H1 (cell line): ENCODE measurements around the gene CST4. TPM values are rescaled to one million over a fixed set of nuclear protein-coding genes. Genes with fewer than 3 reads are reported as not detected.
"Not testable (repeated sequence)": the region's sequence is repeated elsewhere in the genome, so short reads cannot be mapped to it uniquely, and the experiment has no call there.

Experiments
- CTCF ChIA-PET: fragments of 300-600 bp; sonication (Branson Sonifier 250); formaldehyde crosslinking; loops from one replicate; lab custom pipeline; 2021; ENCODE audit not compliant: partially characterized antibody; lab: Charles Lee
- POLR2A ChIA-PET: fragments of 300-600 bp; sonication (Branson Sonifier 250); formaldehyde crosslinking; loops from one replicate; lab custom pipeline; 2021; ENCODE audit warnings: inconsistent platforms; ENCODE audit not compliant: partially characterized antibody; lab: Charles Lee
- DNase-seq, 2 experiments: peaks; one replicate each; pipeline versions ENCODE4 v3.0.0 to v3.0.0-alpha.2; 2010 to 2022; ENCODE audit warnings: low spot score in 2 of 2, low read depth in 1 of 2, mixed read lengths in 1 of 2
- FAIRE-seq: peaks from 2 replicates; lab custom pipeline; 2011; peaks lifted over from hg19 to GRCh38; lab: Jason Lieb, UNC
- H2AFZ ChIP-seq: 2 replicates; pipeline ENCODE4 v1.8.1; 2012; ENCODE audit warnings: low read length, inconsistent platforms
- H2AK5ac ChIP-seq: 2 replicates; pipeline ENCODE4 v1.6.1; 2013; ENCODE audit warnings: low read depth, low read length
- H2BK120ac ChIP-seq: replicated peaks from 2 replicates; pipeline ENCODE3; 2013; ENCODE audit warnings: low read depth, low read length, inconsistent platforms
- H2BK12ac ChIP-seq: 2 replicates; pipeline ENCODE4 v1.6.1; 2013; ENCODE audit warnings: low read depth, low read length
- H2BK15ac ChIP-seq: 2 replicates; pipeline ENCODE4 v1.6.1; 2013; ENCODE audit warnings: low read length
- H2BK20ac ChIP-seq: 2 replicates; pipeline ENCODE4 v1.6.1; 2013; ENCODE audit warnings: low read length
- H2BK5ac ChIP-seq: 2 replicates; pipeline ENCODE4 v1.6.1; 2013; ENCODE audit warnings: low read depth, low read length
- H3K14ac ChIP-seq: 2 replicates; pipeline ENCODE4 v1.6.1; 2013; ENCODE audit warnings: inconsistent platforms; ENCODE audit not compliant: insufficient read length
- H3K18ac ChIP-seq: 2 replicates; pipeline ENCODE4 v1.6.1; 2013; ENCODE audit warnings: low read length; ENCODE audit errors: extremely low read depth
- H3K23ac ChIP-seq: 2 replicates; pipeline ENCODE4 v1.6.1; 2013; ENCODE audit warnings: inconsistent platforms; ENCODE audit not compliant: insufficient read length
- H3K23me2 ChIP-seq: 2 replicates; pipeline ENCODE4 v1.6.1; 2013; ENCODE audit warnings: low read depth, low read length
- H3K27ac ChIP-seq: 2 replicates; pipeline ENCODE4 v1.6.1; 2011; ENCODE audit warnings: low read depth, low read length, inconsistent platforms
- H3K27me3 ChIP-seq, 4 experiments: replicated peaks in 1 of 4; 1 replicate in 1 of 4; 2 replicates in 3 of 4; pipeline versions ENCODE4 v1.6.1 to v1.8.1; 2011 to 2013; ENCODE audit warnings: low read length in 3 of 4, mild to moderate bottlenecking in 3 of 4, inconsistent platforms in 2 of 4, mixed read lengths in 2 of 4, moderate library complexity in 1 of 4; ENCODE audit not compliant: control insufficient read depth in 3 of 4, insufficient read depth in 3 of 4; ENCODE audit errors: extremely low read depth in 1 of 4
- H3K36me3 ChIP-seq, 4 experiments: 2 replicates each; pipeline versions ENCODE4 v1.6.1 to v1.8.1; 2011 to 2013; ENCODE audit warnings: mild to moderate bottlenecking in 4 of 4, low read length in 3 of 4, moderate library complexity in 2 of 4, control low read depth in 1 of 4, inconsistent platforms in 1 of 4; ENCODE audit not compliant: insufficient read depth in 4 of 4, control insufficient read depth in 2 of 4
- H3K4ac ChIP-seq: replicated peaks from 2 replicates; pipeline ENCODE3; 2013; ENCODE audit warnings: low read length, low read depth, mixed read lengths, inconsistent platforms; ENCODE audit not compliant: insufficient read length
- H3K4me1 ChIP-seq, 4 experiments: replicated peaks in 1 of 4; 1 replicate in 1 of 4; 2 replicates in 3 of 4; pipeline versions ENCODE4 v1.6.1 to v1.8.1; 2011 to 2013; ENCODE audit warnings: low read length in 3 of 4, inconsistent platforms in 2 of 4, mixed read lengths in 1 of 4; ENCODE audit not compliant: insufficient read depth in 4 of 4, control insufficient read depth in 3 of 4
- H3K4me2 ChIP-seq, 2 experiments: 2 replicates each; pipeline versions ENCODE4 v1.6.1 to v1.8.1; 2011 to 2013; ENCODE audit warnings: low read depth in 2 of 2, low read length in 2 of 2, control low read depth in 1 of 2, inconsistent platforms in 1 of 2, mild to moderate bottlenecking in 1 of 2; ENCODE audit not compliant: insufficient read depth in 1 of 2
- H3K4me3 ChIP-seq, 4 experiments: fragments of 200-600, 300-600 bp in 1 of 4; sonication (generic), shearing (Covaris generic), sonication (Bioruptor Twin) in 1 of 4; 2 replicates each; pipeline versions ENCODE4 v1.5.1 to v1.8.1; 2011 to 2016; ENCODE audit warnings: low read length in 4 of 4, low read depth in 3 of 4, control low read depth in 2 of 4, inconsistent platforms in 2 of 4, mild to moderate bottlenecking in 2 of 4, mixed read lengths in 1 of 4, moderate library complexity in 1 of 4; ENCODE audit not compliant: insufficient read depth in 2 of 4; ENCODE audit errors: extremely low read depth in 1 of 4
- H3K56ac ChIP-seq: replicated peaks from 2 replicates; pipeline ENCODE3; 2013; ENCODE audit warnings: low read depth, mild to moderate bottlenecking, mixed read lengths, low read length, inconsistent platforms; ENCODE audit not compliant: insufficient read length
- H3K79me1 ChIP-seq: 2 replicates; pipeline ENCODE4 v1.6.1; 2013; ENCODE audit warnings: low read depth, low read length, control low read depth
- H3K79me2 ChIP-seq, 2 experiments: 2 replicates each; pipeline versions ENCODE4 v1.6.1 to v1.8.1; 2012 to 2013; ENCODE audit warnings: low read length in 2 of 2, mild to moderate bottlenecking in 2 of 2, inconsistent platforms in 1 of 2; ENCODE audit not compliant: insufficient read depth in 2 of 2, control insufficient read depth in 1 of 2
- H3K9ac ChIP-seq, 4 experiments: replicated peaks in 1 of 4; 1 replicate in 1 of 4; 2 replicates in 3 of 4; pipeline versions ENCODE4 v1.6.1 to v1.8.1; 2011 to 2013; ENCODE audit warnings: low read depth in 3 of 4, low read length in 3 of 4, control low read depth in 2 of 4, mild to moderate bottlenecking in 2 of 4, moderate library complexity in 2 of 4, inconsistent platforms in 1 of 4; ENCODE audit errors: extremely low read depth in 1 of 4
- H3K9me3 ChIP-seq, 2 experiments: 2 replicates each; pipeline versions ENCODE4 v1.6.1 to v1.8.1; 2012 to 2013; ENCODE audit warnings: mild to moderate bottlenecking in 2 of 2, moderate library complexity in 2 of 2, control low read depth in 1 of 2, inconsistent platforms in 1 of 2, low read depth in 1 of 2, low read length in 1 of 2, mixed read lengths in 1 of 2; ENCODE audit not compliant: insufficient read depth in 2 of 2
- H4K20me1 ChIP-seq, 2 experiments: replicated peaks in 1 of 2; 2 replicates each; pipeline versions ENCODE3 to v1.8.1; 2011 to 2013; ENCODE audit warnings: inconsistent platforms in 2 of 2, low read length in 2 of 2, mild to moderate bottlenecking in 1 of 2; ENCODE audit not compliant: insufficient read depth in 2 of 2, control insufficient read depth in 1 of 2
- H4K5ac ChIP-seq: 2 replicates; pipeline ENCODE4 v1.6.1; 2013; ENCODE audit warnings: low read length, low read depth, mixed read lengths, inconsistent platforms; ENCODE audit not compliant: insufficient read length
- H4K8ac ChIP-seq: 2 replicates; pipeline ENCODE4 v1.8.0; 2013; ENCODE audit warnings: mild to moderate bottlenecking, moderate library complexity, low read length, inconsistent platforms; ENCODE audit not compliant: insufficient read depth; ENCODE audit errors: extremely low read depth
- H4K91ac ChIP-seq: replicated peaks from 2 replicates; pipeline ENCODE3; 2013; ENCODE audit warnings: low read length, mixed read lengths, inconsistent platforms; ENCODE audit not compliant: insufficient read length
- WGBS, 2 experiments: shearing (Covaris generic) in 1 of 2; methylation state at CpG; one replicate each; pipeline versions ENCODE4 v1.1.6 to v1.1.7; 2013 to 2015; ENCODE audit warnings: low lambda C conversion rate in 2 of 2, mixed read lengths in 2 of 2, inconsistent platforms in 1 of 2, low coverage in 1 of 2, missing lambda C conversion rate in 1 of 2; ENCODE audit not compliant: insufficient replicate concordance in 2 of 2, insufficient coverage in 1 of 2, insufficient read length in 1 of 2; ENCODE audit errors: extremely low coverage in 1 of 2, missing lambda C conversion rate in 1 of 2; 5-methylcytosine and 5-hydroxymethylcytosine counted together
- polyA plus RNA-seq, 7 experiments: library from polyadenylated mRNA; depleted of rRNA in 3 of 7; stranded (reverse) in 5 of 7; unstranded in 2 of 7; fragments of >200 nt in 5 of 7; fragments of 200-250 nt in 2 of 7; gene quantifications; 1 replicate in 5 of 7; 2 replicates in 1 of 7; 4 replicates in 1 of 7; pipeline versions ENCODE4 v1.2.1 to v1.2.3, GENCODE V29; 2011 to 2013; ENCODE audit warnings: missing spikeins in 2 of 7, mixed read lengths in 2 of 7
- total RNA-seq: library from RNA; stranded (reverse); fragmentation: NEBNext Ultra II Directional; extraction: Animal tissue kit (Norgen Biotek cat#: 25700); gene quantifications from 2 replicates; pipeline ENCODE4 v1.2.1, GENCODE V29; 2021

Gene CST4
- total and polyA plus RNA-seq, 2 of the 8 experiments (the other 6 are each of a cell fraction or from before 2014, with no cell fraction given): not detected

GRCh38 chr20:23664046-23664445 lies 24.8 kb downstream of the CST4 start:
- H3K14ac ChIP-seq, H3K9ac ChIP-seq, H3K23me2 ChIP-seq, H3K79me2 ChIP-seq, H2AK5ac ChIP-seq, H3K18ac ChIP-seq, CTCF ChIA-PET, H2BK12ac ChIP-seq, H3K9me3 ChIP-seq, H3K36me3 ChIP-seq, H3K4me3 ChIP-seq, H4K20me1 ChIP-seq, H2BK5ac ChIP-seq, H2BK120ac ChIP-seq, H2BK15ac ChIP-seq, H3K4me1 ChIP-seq, H3K23ac ChIP-seq, H2BK20ac ChIP-seq, H2AFZ ChIP-seq, H3K27ac ChIP-seq, H3K27me3 ChIP-seq, H4K91ac ChIP-seq, H3K4me2 ChIP-seq, H3K56ac ChIP-seq, H3K79me1 ChIP-seq, FAIRE-seq, H4K8ac ChIP-seq, POLR2A ChIA-PET, H4K5ac ChIP-seq, H3K4ac ChIP-seq, DNase-seq: not testable (repeated sequence)
- WGBS, 2 experiments: 79% methylated on average over 4 of the region's 4 CpGs; no CpG with 5 or more reads in 1 of the 2 experiments
